Kidney (tissue), 14 donors: ENCODE measurements around the gene EEFSEC. TPM values are rescaled to one million over a fixed set of nuclear protein-coding genes. Genes with fewer than 3 reads are reported as not detected.
A peak's percentile ranks its signal among the peaks of the same experiment; 100 is the strongest.

Experiments used
- DNase-seq, 5 donors: peaks; one replicate each; pipeline ENCODE4 v3.0.0-alpha.2; 2013 to 2020
- FAIRE-seq: peaks from 2 replicates; lab custom pipeline; 2012; peaks lifted over from hg19 to GRCh38; lab: Jason Lieb, UNC
- H3K27ac ChIP-seq, 2 donors: one replicate each; pipeline ENCODE4 v1.7.0; 2013; ENCODE audit warnings: low read depth in 2 of 2, low read length in 2 of 2, inconsistent platforms in 1 of 2
- H3K27me3 ChIP-seq: one replicate; pipeline ENCODE4 v1.7.1; 2013; ENCODE audit warnings: low read length, inconsistent platforms; ENCODE audit not compliant: control insufficient read depth, insufficient read depth
- H3K36me3 ChIP-seq, 3 donors: one replicate each; pipeline versions ENCODE4 v1.7.0 to v1.7.1; 2013; ENCODE audit warnings: low read length in 3 of 3, control low read depth in 1 of 3, inconsistent platforms in 1 of 3; ENCODE audit not compliant: insufficient read depth in 3 of 3, control insufficient read depth in 2 of 3
- H3K4me1 ChIP-seq, 3 donors: one replicate each; pipeline versions ENCODE4 v1.7.0 to v1.7.1; 2013; ENCODE audit warnings: low read length in 3 of 3, inconsistent platforms in 1 of 3, low read depth in 1 of 3; ENCODE audit not compliant: control insufficient read depth in 2 of 3, insufficient read depth in 2 of 3
- H3K4me3 ChIP-seq, 3 donors: one replicate each; pipeline versions ENCODE4 v1.7.0 to v1.8.1; 2013; ENCODE audit warnings: low read length in 3 of 3, control low read depth in 1 of 3, inconsistent platforms in 1 of 3
- H3K9ac ChIP-seq, 3 donors: one replicate each; pipeline versions ENCODE4 v1.7.0 to v1.7.1; 2013; ENCODE audit warnings: low read length in 3 of 3, control low read depth in 1 of 3, inconsistent platforms in 1 of 3
- H3K9me3 ChIP-seq, 3 donors: one replicate each; pipeline versions ENCODE4 v1.7.0 to v1.7.1; 2013; ENCODE audit warnings: low read length in 3 of 3, control low read depth in 1 of 3, inconsistent platforms in 1 of 3; ENCODE audit not compliant: control insufficient read depth in 2 of 3, insufficient read depth in 1 of 3
- intact Hi-C: fragments of 100-400 bp; cut with DNase I; formaldehyde crosslinking; loops from one replicate; pipeline ENCODE4 v1.11.1; 2022
- polyA plus RNA-seq: library from polyadenylated mRNA; stranded (reverse); fragments of 350-450 nt; fragmentation: Illumina TruSeq; extraction: RNeasy Lipid Tissue Mini Kit (QIAGEN cat#74804); gene quantifications from one replicate; pipeline ENCODE4 v1.2.3, GENCODE V29; 2014; ENCODE audit warnings: low read depth, low replicate concordance; ENCODE audit not compliant: insufficient read depth
- total RNA-seq: library from RNA; stranded (reverse); fragmentation: NEBNext Ultra II Directional; extraction: Animal tissue kit (Norgen Biotek cat#: 25700); gene quantifications from one replicate; pipeline ENCODE4 v1.2.1, GENCODE V29; 2021
- TF ChIP-seq, protein P1 (sequence below): IDR thresholded peaks from 3 replicates; pipeline ENCODE4 v1.5.1; 2012; ENCODE audit warnings: mild to moderate bottlenecking, moderate library complexity, borderline replicate concordance; ENCODE audit not compliant: insufficient read depth; ENCODE audit errors: extremely low read depth
- donor health status: control.
- donor health status: control.
- donor health status: control.
- donor health status: control.
- donor health status: control.
- donor health status: DM: yes; HTN: yes; CAD: no.
- donor health status: Normal renal cell carcinoma (clear cell type).

EEFSEC gene
- total and polyA plus RNA-seq, 2 donors from 2014 or later, result 15.2 to 23.2 TPM

DNA sequence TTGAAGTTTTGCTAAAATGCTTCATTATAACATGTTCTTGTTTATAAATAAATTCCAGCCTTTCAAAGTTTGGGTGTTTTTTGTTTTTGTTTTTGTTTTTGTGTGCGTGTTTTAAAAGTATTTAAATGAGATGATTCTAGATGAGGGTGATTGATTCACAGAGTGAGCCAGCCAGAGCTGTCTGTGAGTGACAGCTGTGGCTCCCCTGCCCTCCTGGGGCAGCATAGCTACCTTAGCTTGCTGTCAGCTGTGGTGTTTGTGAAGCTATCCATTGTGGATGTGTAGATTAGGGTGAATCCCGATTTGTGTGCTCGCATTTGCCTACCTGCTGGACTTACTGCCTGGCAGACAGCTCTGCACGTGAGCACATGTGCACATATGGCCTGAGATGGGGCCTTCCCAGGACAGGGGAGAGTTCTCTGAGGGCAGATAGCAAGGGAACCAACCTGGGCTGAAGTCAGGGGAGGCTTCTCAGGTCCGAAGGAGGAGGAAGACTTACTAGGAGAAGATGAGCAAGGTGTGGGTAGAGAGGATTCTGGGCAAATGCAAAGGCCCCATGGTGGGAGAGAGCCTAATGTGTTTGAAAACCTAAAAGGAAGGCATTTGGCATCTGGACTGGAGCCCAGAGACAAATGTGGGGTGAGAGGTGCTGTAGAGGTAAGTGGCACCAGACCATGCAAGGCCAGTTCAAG lies 124.2 kb downstream of the EEFSEC start:
- FAIRE-seq (no peak), DNase-seq (no peak)
- Histone ChIP-seq H3K4me3 (no peak overlapping the region), H3K36me3 (peaks cover 0 to 3% (median 2%) of the 10 kb centered on the region in 3 donors), H3K27me3 (no peaks in the 10 kb centered on the region), H3K9me3 (no peaks in the 10 kb centered on the region), H3K9ac (no peak overlapping the region), H3K27ac (no peak overlapping the region), H3K4me1 (peaks cover 0 to 9% (median 7%) of the 10 kb centered on the region in 3 donors)
- TF ChIP-seq, protein P1, sequence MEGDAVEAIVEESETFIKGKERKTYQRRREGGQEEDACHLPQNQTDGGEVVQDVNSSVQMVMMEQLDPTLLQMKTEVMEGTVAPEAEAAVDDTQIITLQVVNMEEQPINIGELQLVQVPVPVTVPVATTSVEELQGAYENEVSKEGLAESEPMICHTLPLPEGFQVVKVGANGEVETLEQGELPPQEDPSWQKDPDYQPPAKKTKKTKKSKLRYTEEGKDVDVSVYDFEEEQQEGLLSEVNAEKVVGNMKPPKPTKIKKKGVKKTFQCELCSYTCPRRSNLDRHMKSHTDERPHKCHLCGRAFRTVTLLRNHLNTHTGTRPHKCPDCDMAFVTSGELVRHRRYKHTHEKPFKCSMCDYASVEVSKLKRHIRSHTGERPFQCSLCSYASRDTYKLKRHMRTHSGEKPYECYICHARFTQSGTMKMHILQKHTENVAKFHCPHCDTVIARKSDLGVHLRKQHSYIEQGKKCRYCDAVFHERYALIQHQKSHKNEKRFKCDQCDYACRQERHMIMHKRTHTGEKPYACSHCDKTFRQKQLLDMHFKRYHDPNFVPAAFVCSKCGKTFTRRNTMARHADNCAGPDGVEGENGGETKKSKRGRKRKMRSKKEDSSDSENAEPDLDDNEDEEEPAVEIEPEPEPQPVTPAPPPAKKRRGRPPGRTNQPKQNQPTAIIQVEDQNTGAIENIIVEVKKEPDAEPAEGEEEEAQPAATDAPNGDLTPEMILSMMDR, result no peak
- intact Hi-C loops, result no loop called here

- intact Hi-C loops, result no loop called here
- no peak for FAIRE-seq
- Histone ChIP-seq H3K4me3 (no peak overlapping the region), H3K36me3 (no peaks in the 10 kb centered on the region), H3K9me3 (no peaks in the 10 kb centered on the region), H3K27me3 (no peaks in the 10 kb centered on the region), H3K27ac (no peak overlapping the region), H3K9ac (no peak overlapping the region), H3K4me1 (peaks cover 0 to 9% (median 7%) of the 10 kb centered on the region in 3 donors)
- TF ChIP-seq, protein P1, result no peak
- DNase-seq, result no peak
Observed at GRCh38 chr3:128278130-128278529, 124.8 kb downstream of the EEFSEC start.

DNA sequence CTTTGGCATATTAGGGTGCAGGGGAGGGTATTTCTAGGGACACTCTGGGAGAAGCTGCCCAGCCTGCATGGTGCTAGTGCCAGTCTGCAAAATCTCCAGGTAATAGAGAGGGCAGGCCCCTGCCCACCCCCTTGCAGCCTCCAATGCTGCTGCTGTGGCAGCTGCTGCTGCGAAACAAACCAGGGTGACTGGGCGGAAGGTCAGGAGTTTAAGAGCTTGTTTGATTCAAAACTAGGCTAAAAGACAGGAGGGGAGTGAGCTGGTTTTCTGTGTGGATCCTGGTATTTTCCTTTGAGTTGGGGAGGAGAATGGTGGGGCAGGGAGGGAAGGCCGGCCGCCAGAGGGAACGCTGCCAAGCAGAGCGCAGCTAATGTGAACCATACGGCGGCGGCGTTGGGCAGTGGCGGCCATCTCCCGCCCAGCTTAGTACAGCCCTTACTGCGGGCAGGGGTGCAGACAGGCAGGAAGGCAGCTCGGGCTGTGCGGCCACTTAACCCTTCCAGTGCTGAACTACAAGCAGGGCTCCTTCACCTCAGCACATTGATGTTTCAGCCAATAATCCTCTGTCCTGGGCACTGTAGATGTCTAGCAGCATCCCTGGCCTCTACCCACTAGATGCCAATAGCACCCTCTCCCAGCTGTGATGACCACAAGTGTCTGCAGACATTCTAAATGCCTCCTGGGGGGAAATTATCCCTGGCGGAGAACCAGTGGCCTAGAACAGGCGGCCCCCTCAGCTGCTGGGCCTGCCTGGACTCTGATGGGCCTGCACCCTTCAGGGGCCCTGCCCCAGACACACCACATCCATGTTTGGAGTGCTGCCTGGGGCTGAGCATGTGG lies 125.7 kb downstream of the EEFSEC start:
- H3K4me1 ChIP-seq, result peaks cover 0 to 9% (median 7%) of the 10 kb centered on the region in 3 donors
- no peak overlapping the region for H3K27ac ChIP-seq
- no peak overlapping the region for H3K4me3 ChIP-seq
- TF ChIP-seq, protein P1, result no peak
- H3K9me3 ChIP-seq, result no peaks in the 10 kb centered on the region
- no peak for FAIRE-seq
- peaks cover 0 to 3% (median 0%) of the 10 kb centered on the region in 3 donors for H3K36me3 ChIP-seq
- H3K9ac ChIP-seq, result peak overlapping the region in 1 of 3 donors; percentile 26
- no peaks in the 10 kb centered on the region for H3K27me3 ChIP-seq
- intact Hi-C loops, result no loop called here
- DNase-seq, result peak; percentile 81 to 92 (median 84)
